Measurements from ENCODE around the gene STAG3.
A peak's percentile ranks its signal among the peaks of the same experiment; 100 is the strongest.
"Not testable (repeated sequence)": the region's sequence is repeated elsewhere in the genome, so short reads cannot be mapped to it uniquely, and the experiment has no call there.

Gene STAG3

GRCh38 chr7:100177045-100178001 is at the start of gene STAG3, which contains the start of gene GPC2:
Gene STAG3 (plus strand): TSS chr7:100177918. CDS start chr7:100180557, 2,639 bp downstream.
Gene GPC2 (minus strand): TSS chr7:100177381. CDS start chr7:100177199, 182 bp downstream.
- DNase-seq (ENCODE audit: low spot score) = peak; percentile 93

GRCh38 chr7:100128637-100128963 is 49.1 kb upstream of the STAG3 start:
- DNase-seq (ENCODE audit: low spot score) = no peak

- DNase-seq (ENCODE audit: low spot score) = not testable (repeated sequence)
Observed at GRCh38 chr7:100130220-100130607, 47.5 kb upstream of the STAG3 start.

GRCh38 chr7:100130608-100131453 is 46.9 kb upstream of the STAG3 start:
- DNase-seq (ENCODE audit: low spot score) = no peak

GRCh38 chr7:100132126-100132525 is 45.6 kb upstream of the STAG3 start:
- DNase-seq (ENCODE audit: low spot score) = no peak

- peak; percentile 51 for DNase-seq (ENCODE audit: low spot score)
Observed at GRCh38 chr7:100132697-100133151, 45.0 kb upstream of the STAG3 start.

- DNase-seq (ENCODE audit: low spot score) = no peak
Observed at GRCh38 chr7:100137851-100138760, 39.6 kb upstream of the STAG3 start.

- no peak for DNase-seq (ENCODE audit: low spot score)
Observed at GRCh38 chr7:100141555-100141949, 36.2 kb upstream of the STAG3 start.

- DNase-seq (ENCODE audit: low spot score) = no peak
Observed at GRCh38 chr7:100142461-100142860, 35.3 kb upstream of the STAG3 start.

- not testable (repeated sequence) for DNase-seq (ENCODE audit: low spot score)
Observed at GRCh38 chr7:100146350-100146749, 31.4 kb upstream of the STAG3 start.

- no peak for DNase-seq (ENCODE audit: low spot score)
Observed at GRCh38 chr7:100147278-100147677, 30.4 kb upstream of the STAG3 start.

GRCh38 chr7:100148225-100148558 is 29.5 kb upstream of the STAG3 start:
- no peak for DNase-seq (ENCODE audit: low spot score)

- DNase-seq (ENCODE audit: low spot score) = peak; percentile 99
Observed at GRCh38 chr7:100148559-100149328, 29.0 kb upstream of the STAG3 start, which contains the start of gene LAMTOR4. Gene LAMTOR4 (plus strand): TSS chr7:100148918. CDS start chr7:100148973, 55 bp downstream.

- no peak for DNase-seq (ENCODE audit: low spot score)
Observed at GRCh38 chr7:100152404-100152803, 25.3 kb upstream of the STAG3 start.

GRCh38 chr7:100152937-100153666 is 24.6 kb upstream of the STAG3 start:
- no peak for DNase-seq (ENCODE audit: low spot score)

- no peak for DNase-seq (ENCODE audit: low spot score)
Observed at GRCh38 chr7:100153708-100154535, 23.8 kb upstream of the STAG3 start.

- no peak for DNase-seq (ENCODE audit: low spot score)
Observed at GRCh38 chr7:100154651-100155491, 22.8 kb upstream of the STAG3 start.

Measured in globus pallidus (tissue), 1 donor.